A673 (cell line): Measurements from ENCODE around the gene RSRC1. TPM values are rescaled to one million over a fixed set of nuclear protein-coding genes. Genes with fewer than 3 reads are reported as not detected.
A peak's percentile ranks its signal among the peaks of the same experiment; 100 is the strongest.
"Not testable (repeated sequence)": the region's sequence is repeated elsewhere in the genome, so short reads cannot be mapped to it uniquely, and the experiment has no call there.

Experiments used
- Bru-seq: library from RNA; stranded (reverse); fragments of 400-500 nt; gene quantifications from one replicate; lab custom pipeline; 2021; lab: Mats Ljungman, UMichigan
- BruChase-seq, 2 experiments: library from RNA; stranded (reverse); fragments of 400-500 nt; gene quantifications; one replicate each; lab custom pipeline; 2021; lab: Mats Ljungman, UMichigan
- BruUV-seq: library from RNA; stranded (reverse); fragments of 400-500 nt; replicated peaks from 2 replicates; lab custom pipeline; 2021; lab: Mats Ljungman, UMichigan
- CTCF ChIA-PET: fragments of 300-600 bp; sonication (Branson Sonifier 250); formaldehyde crosslinking; loops from one replicate; lab custom pipeline; 2022; ENCODE audit warnings: antibody characterized with exemption; lab: Charles Lee
- POLR2A ChIA-PET: fragments of 300-600 bp; sonication (Branson Sonifier 250); formaldehyde crosslinking; loops from one replicate; lab custom pipeline; 2022; ENCODE audit warnings: antibody characterized with exemption; ENCODE audit not compliant: low non-redundant PET; lab: Charles Lee
- DNase-seq: peaks from one replicate; pipeline ENCODE4 v3.0.0-alpha.2; 2015; ENCODE audit warnings: low spot score
- H3K27ac ChIP-seq: fragments of 200-600 bp; sonication (generic); 2 replicates; pipeline ENCODE4 v1.5.1; 2016; ENCODE audit warnings: mixed run types, low read depth, mild to moderate bottlenecking, mixed read lengths, antibody characterized with exemption, low read length; ENCODE audit not compliant: poor library complexity, severe bottlenecking
- H3K27me3 ChIP-seq: fragments of 200-600 bp; sonication (generic); replicated peaks from 2 replicates; pipeline ENCODE4 v1.6.1; 2017; ENCODE audit warnings: mixed run types, low read depth, mild to moderate bottlenecking, mixed read lengths, antibody characterized with exemption, low read length; ENCODE audit not compliant: insufficient read depth, poor library complexity
- H3K36me3 ChIP-seq: fragments of 200-600 bp; sonication (generic); 2 replicates; pipeline ENCODE4 v1.6.1; 2016; ENCODE audit warnings: mixed run types, mild to moderate bottlenecking, mixed read lengths, antibody characterized with exemption, low read length; ENCODE audit not compliant: insufficient read depth, poor library complexity, severe bottlenecking
- H3K4me1 ChIP-seq: fragments of 200-600 bp; sonication (generic); 2 replicates; pipeline ENCODE4 v1.6.1; 2017; ENCODE audit warnings: mixed run types, mild to moderate bottlenecking, mixed read lengths, antibody characterized with exemption, low read length; ENCODE audit not compliant: insufficient read depth, poor library complexity, severe bottlenecking
- H3K4me3 ChIP-seq: fragments of 200-600 bp; sonication (generic); 2 replicates; pipeline ENCODE4 v1.5.1; 2016; ENCODE audit warnings: low read depth, mixed run types, mild to moderate bottlenecking, mixed read lengths, low read length; ENCODE audit not compliant: poor library complexity, severe bottlenecking
- H3K9me3 ChIP-seq: fragments of 200-600 bp; sonication (generic); 2 replicates; pipeline ENCODE4 v1.6.1; 2016; ENCODE audit warnings: mixed run types, low read depth, mild to moderate bottlenecking, mixed read lengths, antibody characterized with exemption, low read length; ENCODE audit not compliant: poor library complexity, severe bottlenecking
- EZH2 ChIP-seq: fragments of 200-600 bp; sonication (generic); IDR thresholded peaks from 2 replicates; pipeline ENCODE4 v1.6.1; 2017; ENCODE audit warnings: borderline replicate concordance, low read depth, mild to moderate bottlenecking, mixed read lengths, antibody characterized with exemption, low read length; ENCODE audit not compliant: poor library complexity, severe bottlenecking
- intact Hi-C: fragments of 100-400 bp; cut with micrococcal nuclease; formaldehyde crosslinking; loops from one replicate; pipeline ENCODE4 v1.10.0; 2022; ENCODE audit not compliant: unreplicated experiment
- long read RNA-seq: library from polyadenylated mRNA; stranded (forward); transcript quantifications from one replicate; pipeline ENCODE4 v2.0.0, GENCODE V29; 2022
- total RNA-seq: library from RNA; stranded (reverse); gene quantifications from 2 replicates; pipeline ENCODE4 v1.2.3, GENCODE V29; 2021
- TF ChIP-seq, protein P1 (sequence below): fragments of 300-800, 200-600 bp; sonication (generic); conservative IDR thresholded peaks from 2 replicates; pipeline ENCODE4 v1.5.1; 2017; ENCODE audit warnings: low read depth, mild to moderate bottlenecking, antibody characterized with exemption, low read length, moderate library complexity, mixed read lengths

RSRC1 gene, protein sequence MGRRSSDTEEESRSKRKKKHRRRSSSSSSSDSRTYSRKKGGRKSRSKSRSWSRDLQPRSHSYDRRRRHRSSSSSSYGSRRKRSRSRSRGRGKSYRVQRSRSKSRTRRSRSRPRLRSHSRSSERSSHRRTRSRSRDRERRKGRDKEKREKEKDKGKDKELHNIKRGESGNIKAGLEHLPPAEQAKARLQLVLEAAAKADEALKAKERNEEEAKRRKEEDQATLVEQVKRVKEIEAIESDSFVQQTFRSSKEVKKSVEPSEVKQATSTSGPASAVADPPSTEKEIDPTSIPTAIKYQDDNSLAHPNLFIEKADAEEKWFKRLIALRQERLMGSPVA
- total RNA-seq (59.4 and 65.4 TPM in 2 replicates), Bru-seq, nascent RNA (percentile 85 among the genes with signal in this experiment), BruChase-seq, experiment 1, labeled RNA remaining after a 2-hour chase (percentile 73 among the genes with signal in this experiment), BruChase-seq, experiment 2, labeled RNA remaining after a 6-hour chase (percentile 65 among the genes with signal in this experiment)
- long read RNA-seq, transcript RSRC1-215 (10 exons, 1,738 nt), result minor isoform, 29 of 87 reads
- long read RNA-seq, transcript RSRC1-201 (10 exons, 1,727 nt), result major isoform, 41 of 87 reads
- long read RNA-seq, partial matches to known transcripts, result 6 of 87 reads
- long read RNA-seq, other reads (novel, unspliced or antisense), result 9 of 87 reads

DNA sequence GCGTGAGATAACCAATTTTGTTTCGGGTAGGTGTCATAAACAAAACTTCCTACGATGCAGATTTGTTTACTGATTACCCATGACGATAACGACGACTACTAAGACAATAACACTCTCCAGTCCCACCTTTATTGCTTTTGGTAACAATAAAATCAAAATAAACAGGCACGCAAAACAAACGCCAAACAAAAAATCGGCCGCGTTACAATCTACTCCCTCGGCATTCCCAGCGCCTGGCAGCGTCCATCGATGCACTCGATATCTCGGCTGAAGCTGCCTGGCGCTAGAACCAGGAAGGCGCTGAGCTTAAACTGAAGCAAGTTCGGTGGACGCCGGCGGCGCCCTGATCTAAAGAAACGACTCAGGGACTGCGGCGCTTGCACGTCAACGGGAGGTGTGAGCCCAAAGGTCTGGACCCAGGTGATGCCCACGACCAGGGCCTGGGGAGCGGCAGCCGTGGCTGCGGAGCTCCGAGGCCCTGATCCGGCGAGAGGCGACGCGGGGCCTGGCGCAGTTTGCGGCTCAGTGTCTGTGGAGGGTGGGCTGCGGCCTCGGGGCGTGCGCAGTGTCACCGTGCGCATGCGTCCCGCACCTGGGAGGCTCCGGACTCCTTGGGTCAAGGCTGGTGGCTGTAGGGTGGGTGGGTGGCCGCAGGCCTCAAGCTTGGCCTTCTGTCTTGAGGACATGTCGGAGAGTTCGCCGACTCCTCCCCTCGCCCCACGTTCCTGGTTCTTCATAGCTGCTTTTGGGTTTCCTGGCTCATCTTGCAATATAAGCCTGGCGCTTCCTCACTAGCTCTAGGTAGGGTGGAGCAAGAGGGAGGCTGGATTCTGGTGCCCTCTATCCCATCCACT, at the start of gene RSRC1:
TSS of gene RSRC1 (plus strand) at position 286 of the 854 bp plus-strand sequence. CDS start 12,016 bp downstream, outside the sequence.
- H3K36me3 ChIP-seq, result no peaks in the 10 kb centered on the region
- TF ChIP-seq, protein P1, sequence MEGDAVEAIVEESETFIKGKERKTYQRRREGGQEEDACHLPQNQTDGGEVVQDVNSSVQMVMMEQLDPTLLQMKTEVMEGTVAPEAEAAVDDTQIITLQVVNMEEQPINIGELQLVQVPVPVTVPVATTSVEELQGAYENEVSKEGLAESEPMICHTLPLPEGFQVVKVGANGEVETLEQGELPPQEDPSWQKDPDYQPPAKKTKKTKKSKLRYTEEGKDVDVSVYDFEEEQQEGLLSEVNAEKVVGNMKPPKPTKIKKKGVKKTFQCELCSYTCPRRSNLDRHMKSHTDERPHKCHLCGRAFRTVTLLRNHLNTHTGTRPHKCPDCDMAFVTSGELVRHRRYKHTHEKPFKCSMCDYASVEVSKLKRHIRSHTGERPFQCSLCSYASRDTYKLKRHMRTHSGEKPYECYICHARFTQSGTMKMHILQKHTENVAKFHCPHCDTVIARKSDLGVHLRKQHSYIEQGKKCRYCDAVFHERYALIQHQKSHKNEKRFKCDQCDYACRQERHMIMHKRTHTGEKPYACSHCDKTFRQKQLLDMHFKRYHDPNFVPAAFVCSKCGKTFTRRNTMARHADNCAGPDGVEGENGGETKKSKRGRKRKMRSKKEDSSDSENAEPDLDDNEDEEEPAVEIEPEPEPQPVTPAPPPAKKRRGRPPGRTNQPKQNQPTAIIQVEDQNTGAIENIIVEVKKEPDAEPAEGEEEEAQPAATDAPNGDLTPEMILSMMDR, result no peak
- TF ChIP-seq EZH2, result no peak
- H3K27me3 ChIP-seq, result no peaks in the 10 kb centered on the region
- DNase-seq, result peak; percentile 93
- peak within 1 kb of the TSS; percentile 64 for H3K4me3 ChIP-seq
- peaks cover 2% of the 10 kb centered on the region for H3K4me1 ChIP-seq
- ChIA-PET POLR2A (interaction anchor here (0.5 to 0.6 kb wide), 5 partner anchors 103 to 545 kb away, joined by 3 to 22 read pairs (median 7); no protein-coding TSS in a partner anchor), CTCF (interaction anchor here (0.6 kb wide), 1 partner anchor 504 kb away, joined by 5 read pairs; no protein-coding TSS in a partner anchor)
- intact Hi-C loops, result loop anchor here (5.0 kb wide), 2 partner anchors 162 to 322 kb away; no protein-coding TSS in a partner anchor
- no peaks in the 10 kb centered on the region for H3K9me3 ChIP-seq
- H3K27ac ChIP-seq, result peak within 1 kb of the TSS; percentile 87
- TSS peak; percentile 76 for BruUV-seq

DNA sequence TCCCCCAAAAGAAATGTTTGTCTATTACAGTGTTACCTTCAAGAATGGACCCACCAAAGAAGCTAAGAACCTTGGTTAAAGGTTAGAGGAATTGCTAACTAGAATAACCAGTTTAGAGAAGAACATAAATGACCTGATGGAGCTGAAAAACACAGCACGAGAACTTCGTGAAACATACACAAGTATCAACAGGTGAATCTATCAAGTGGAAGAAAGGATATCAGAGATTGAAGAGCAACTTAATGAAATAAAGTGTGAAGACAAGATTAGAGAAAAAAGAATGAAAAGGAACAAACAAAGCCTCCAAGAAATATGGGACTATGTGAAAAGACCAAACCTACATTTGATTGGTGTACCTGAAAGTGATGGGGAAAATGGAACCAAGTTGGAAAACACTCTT, 44.3 kb upstream of the RSRC1 start:
- H3K36me3 ChIP-seq, DNase-seq, H3K9me3 ChIP-seq, CTCF ChIA-PET, H3K27ac ChIP-seq, intact Hi-C loops, H3K4me1 ChIP-seq, POLR2A ChIA-PET, BruUV-seq, H3K4me3 ChIP-seq: not testable (repeated sequence)
- peaks cover 14% of the 10 kb centered on the region for H3K27me3 ChIP-seq

DNA sequence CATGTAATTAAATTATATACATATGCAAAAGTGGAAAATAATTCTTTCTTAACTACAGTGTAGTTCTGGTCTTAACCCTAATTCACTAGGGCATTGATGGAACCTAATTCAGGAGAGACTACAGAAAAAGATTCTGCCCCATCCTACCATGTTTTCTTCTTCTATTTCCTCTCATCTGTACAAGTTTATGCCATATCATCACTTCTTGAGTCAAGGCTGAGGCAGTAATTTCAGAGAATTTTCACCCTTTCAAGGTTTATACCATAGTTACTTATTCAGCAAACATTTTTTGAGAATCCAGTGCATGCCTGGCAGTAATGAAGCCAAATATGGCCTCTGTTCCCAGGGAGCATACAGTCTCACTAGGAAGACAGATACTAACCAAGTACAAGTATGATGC, 37.1 kb upstream of the RSRC1 start:
- no TSS peak for BruUV-seq
- DNase-seq, result no peak
- TF ChIP-seq, protein P1, result no peak
- no peak for TF ChIP-seq EZH2
- H3K36me3 ChIP-seq, result no peaks in the 10 kb centered on the region
- intact Hi-C loops, result no loop called here
- no peak overlapping the region for H3K4me3 ChIP-seq
- ChIA-PET CTCF (no interaction called here), POLR2A (no interaction called here)
- H3K9me3 ChIP-seq, result no peaks in the 10 kb centered on the region
- no peaks in the 10 kb centered on the region for H3K4me1 ChIP-seq
- H3K27me3 ChIP-seq, result no peaks in the 10 kb centered on the region
- H3K27ac ChIP-seq, result no peak overlapping the region
